GM12878 (cell line): Measurements from ENCODE around the gene FOSB. TPM values are rescaled to one million over a fixed set of nuclear protein-coding genes. Genes with fewer than 3 reads are reported as not detected.

Experiments
- BRCA1 ChIP-seq: IDR thresholded peaks from 2 replicates; pipeline ENCODE4 v1.6.1; 2011; ENCODE audit warnings: low read depth, low read length, improper control_type of control experiment
- CREB1 ChIP-seq: IDR thresholded peaks from 2 replicates; pipeline ENCODE4 v1.6.1; 2012; ENCODE audit warnings: low read depth, mild to moderate bottlenecking, inconsistent platforms
- FOS ChIP-seq: IDR thresholded peaks from 3 replicates; pipeline ENCODE4 v1.6.1; 2011; ENCODE audit warnings: borderline replicate concordance; ENCODE audit not compliant: insufficient read length; ENCODE audit errors: extremely low read depth
- HDAC2 ChIP-seq: fragments of 200-600 bp; sonication (generic); IDR thresholded peaks from 2 replicates; pipeline ENCODE4 v1.6.1; 2017
- KLF5 ChIP-seq: fragments of 450-650 bp; IDR thresholded peaks from 2 replicates; pipeline ENCODE4 v1.6.1; 2014; ENCODE audit warnings: mild to moderate bottlenecking; ENCODE audit not compliant: partially characterized antibody
- MEF2B ChIP-seq: fragments of 450-650 bp; IDR thresholded peaks from 2 replicates; pipeline ENCODE4 v1.6.1; 2018; ENCODE audit warnings: mild to moderate bottlenecking, moderate library complexity; ENCODE audit not compliant: partially characterized antibody, poor library complexity, severe bottlenecking
- MYB ChIP-seq: fragments of 150-350 bp; IDR thresholded peaks from 2 replicates; pipeline ENCODE4 v1.6.1; 2014; ENCODE audit warnings: mild to moderate bottlenecking, low read depth, low read length, borderline replicate concordance
- NRF1 ChIP-seq: conservative IDR thresholded peaks from 2 replicates; pipeline ENCODE4 v1.6.1; 2011; ENCODE audit warnings: mild to moderate bottlenecking, low read depth, low read length, improper control_type of control experiment
- SMAD1 ChIP-seq: fragments of 450-650 bp; IDR thresholded peaks from 2 replicates; pipeline ENCODE4 v1.6.1; 2018; ENCODE audit warnings: mild to moderate bottlenecking, low read depth; ENCODE audit not compliant: partially characterized antibody
- SMC3 ChIP-seq: IDR thresholded peaks from 2 replicates; pipeline ENCODE4 v1.6.1; 2011; ENCODE audit warnings: low read length, improper control_type of control experiment, borderline replicate concordance
- TAF1 ChIP-seq: IDR thresholded peaks from 2 replicates; pipeline ENCODE4 v1.6.1; 2011; ENCODE audit warnings: mild to moderate bottlenecking, low read depth, low read length, borderline replicate concordance
- TCF7 ChIP-seq: IDR thresholded peaks from 2 replicates; pipeline ENCODE4 v1.6.1; 2014; ENCODE audit warnings: antibody characterized with exemption, borderline replicate concordance
- ZBED1 ChIP-seq: IDR thresholded peaks from 2 replicates; pipeline ENCODE4 v1.6.1; 2016; ENCODE audit warnings: borderline replicate concordance
- polyA plus RNA-seq, 11 experiments: library from polyadenylated mRNA; depleted of rRNA in 4 of 11; unstranded in 6 of 11; stranded (reverse) in 5 of 11; fragments of >200 nt; fragmentation: Nextera tagmentation in 4 of 11; fragmentation: Illumina TruSeq in 1 of 11; extraction: Ambion mirVana in 4 of 11; extraction: Trizol in 1 of 11; gene quantifications; 1 replicate in 1 of 11; 2 replicates in 10 of 11; pipeline versions ENCODE4 v1.2.1 to v1.2.3, GENCODE V29; 2011 to 2016; ENCODE audit warnings: inconsistent platforms in 2 of 11, missing spikeins in 2 of 11, low read depth in 1 of 11
- total RNA-seq, 4 experiments: library from RNA; depleted of rRNA in 3 of 4; stranded (reverse); fragments of >200 nt in 3 of 4; fragmentation: Illumina TruSeq in 1 of 4; extraction: Trizol in 1 of 4; gene quantifications; 2 replicates each; pipeline versions ENCODE4 v1.2.1 to v1.2.3, GENCODE V29; 2013 to 2021
- TF ChIP-seq, protein P1 (sequence below): fragments of 450-650 bp; IDR thresholded peaks from 2 replicates; pipeline ENCODE4 v1.6.1; 2018; ENCODE audit warnings: mild to moderate bottlenecking, low read depth, moderate library complexity; ENCODE audit not compliant: partially characterized antibody
- TF ChIP-seq, protein P2 (sequence below): IDR thresholded peaks from 2 replicates; pipeline ENCODE4 v1.6.1; 2012; ENCODE audit warnings: low read depth, low read length, improper control_type of control experiment
- TF ChIP-seq, protein P3 (sequence below): IDR thresholded peaks from 2 replicates; pipeline ENCODE4 v1.6.1; 2011; ENCODE audit warnings: low read depth, low read length, improper control_type of control experiment, borderline replicate concordance
- TF ChIP-seq, protein P4 (sequence below): fragments of 450-650 bp; conservative IDR thresholded peaks from 2 replicates; pipeline ENCODE4 v1.6.1; 2017; ENCODE audit warnings: mild to moderate bottlenecking, moderate library complexity
- TF ChIP-seq, protein P5 (sequence below): IDR thresholded peaks from 2 replicates; pipeline ENCODE4 v1.6.1; 2011; ENCODE audit warnings: borderline replicate concordance, low read depth, mild to moderate bottlenecking, moderate library complexity, low read length; ENCODE audit not compliant: insufficient read depth, poor library complexity, severe bottlenecking
- TF ChIP-seq, protein P6 (sequence below): fragments of 450-650 bp; IDR thresholded peaks from 2 replicates; pipeline ENCODE4 v1.6.1; 2018; ENCODE audit warnings: borderline replicate concordance, mild to moderate bottlenecking; ENCODE audit not compliant: partially characterized antibody

The FOSB gene
- total and polyA plus RNA-seq, 10 of the 15 experiments (the other 5 are each of a cell fraction or from before 2014, with no cell fraction given) = 0.06 to 0.56 (median 0.26) TPM

DNA sequence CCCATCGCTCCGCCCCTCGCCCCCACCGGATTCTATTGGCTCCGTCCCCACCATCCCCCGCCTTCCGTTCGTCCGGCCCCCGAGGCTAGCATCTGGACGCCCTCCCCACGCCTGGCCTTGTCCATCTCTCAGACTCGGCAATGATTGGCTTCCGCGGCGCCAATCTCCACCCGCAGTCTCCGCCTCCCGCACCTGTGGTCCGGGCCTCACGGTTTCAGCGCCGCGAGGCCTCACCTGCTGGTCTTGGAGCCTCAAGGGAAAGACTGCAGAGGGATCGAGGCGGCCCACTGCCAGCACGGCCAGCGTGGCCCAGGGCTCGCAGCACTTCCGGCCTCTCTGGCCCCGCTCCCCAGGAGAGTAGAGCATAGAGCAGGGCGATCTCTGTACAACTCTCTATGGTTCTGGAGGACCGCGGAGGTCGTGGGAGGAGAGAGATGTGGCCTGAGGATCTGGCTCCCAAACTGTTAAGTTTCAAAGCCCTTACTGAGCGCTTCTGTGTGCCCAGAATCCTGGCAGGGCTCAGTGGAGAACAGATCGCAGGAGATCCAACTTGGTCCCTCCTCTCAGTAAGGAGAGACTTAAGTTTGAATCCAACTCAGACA, 44.1 kb upstream of the FOSB start, which contains the start of gene ERCC1 (continued):
- TF ChIP-seq, protein P1, sequence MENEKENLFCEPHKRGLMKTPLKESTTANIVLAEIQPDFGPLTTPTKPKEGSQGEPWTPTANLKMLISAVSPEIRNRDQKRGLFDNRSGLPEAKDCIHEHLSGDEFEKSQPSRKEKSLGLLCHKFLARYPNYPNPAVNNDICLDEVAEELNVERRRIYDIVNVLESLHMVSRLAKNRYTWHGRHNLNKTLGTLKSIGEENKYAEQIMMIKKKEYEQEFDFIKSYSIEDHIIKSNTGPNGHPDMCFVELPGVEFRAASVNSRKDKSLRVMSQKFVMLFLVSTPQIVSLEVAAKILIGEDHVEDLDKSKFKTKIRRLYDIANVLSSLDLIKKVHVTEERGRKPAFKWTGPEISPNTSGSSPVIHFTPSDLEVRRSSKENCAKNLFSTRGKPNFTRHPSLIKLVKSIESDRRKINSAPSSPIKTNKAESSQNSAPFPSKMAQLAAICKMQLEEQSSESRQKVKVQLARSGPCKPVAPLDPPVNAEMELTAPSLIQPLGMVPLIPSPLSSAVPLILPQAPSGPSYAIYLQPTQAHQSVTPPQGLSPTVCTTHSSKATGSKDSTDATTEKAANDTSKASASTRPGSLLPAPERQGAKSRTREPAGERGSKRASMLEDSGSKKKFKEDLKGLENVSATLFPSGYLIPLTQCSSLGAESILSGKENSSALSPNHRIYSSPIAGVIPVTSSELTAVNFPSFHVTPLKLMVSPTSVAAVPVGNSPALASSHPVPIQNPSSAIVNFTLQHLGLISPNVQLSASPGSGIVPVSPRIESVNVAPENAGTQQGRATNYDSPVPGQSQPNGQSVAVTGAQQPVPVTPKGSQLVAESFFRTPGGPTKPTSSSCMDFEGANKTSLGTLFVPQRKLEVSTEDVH = peak; percentile 40
- TF ChIP-seq HDAC2 = no peak
- TF ChIP-seq, protein P2, sequence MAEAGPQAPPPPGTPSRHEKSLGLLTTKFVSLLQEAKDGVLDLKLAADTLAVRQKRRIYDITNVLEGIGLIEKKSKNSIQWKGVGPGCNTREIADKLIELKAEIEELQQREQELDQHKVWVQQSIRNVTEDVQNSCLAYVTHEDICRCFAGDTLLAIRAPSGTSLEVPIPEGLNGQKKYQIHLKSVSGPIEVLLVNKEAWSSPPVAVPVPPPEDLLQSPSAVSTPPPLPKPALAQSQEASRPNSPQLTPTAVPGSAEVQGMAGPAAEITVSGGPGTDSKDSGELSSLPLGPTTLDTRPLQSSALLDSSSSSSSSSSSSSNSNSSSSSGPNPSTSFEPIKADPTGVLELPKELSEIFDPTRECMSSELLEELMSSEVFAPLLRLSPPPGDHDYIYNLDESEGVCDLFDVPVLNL = no peak
- TF ChIP-seq, protein P3, sequence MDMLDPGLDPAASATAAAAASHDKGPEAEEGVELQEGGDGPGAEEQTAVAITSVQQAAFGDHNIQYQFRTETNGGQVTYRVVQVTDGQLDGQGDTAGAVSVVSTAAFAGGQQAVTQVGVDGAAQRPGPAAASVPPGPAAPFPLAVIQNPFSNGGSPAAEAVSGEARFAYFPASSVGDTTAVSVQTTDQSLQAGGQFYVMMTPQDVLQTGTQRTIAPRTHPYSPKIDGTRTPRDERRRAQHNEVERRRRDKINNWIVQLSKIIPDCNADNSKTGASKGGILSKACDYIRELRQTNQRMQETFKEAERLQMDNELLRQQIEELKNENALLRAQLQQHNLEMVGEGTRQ = no peak
- TF ChIP-seq FOS = peak; percentile 7
- TF ChIP-seq TAF1 = peak; percentile 55; the same call in 1 of the 2 replicates
- no peak for TF ChIP-seq NRF1
- TF ChIP-seq BRCA1 = no peak
- no peak for TF ChIP-seq MYB
- TF ChIP-seq, protein P4, sequence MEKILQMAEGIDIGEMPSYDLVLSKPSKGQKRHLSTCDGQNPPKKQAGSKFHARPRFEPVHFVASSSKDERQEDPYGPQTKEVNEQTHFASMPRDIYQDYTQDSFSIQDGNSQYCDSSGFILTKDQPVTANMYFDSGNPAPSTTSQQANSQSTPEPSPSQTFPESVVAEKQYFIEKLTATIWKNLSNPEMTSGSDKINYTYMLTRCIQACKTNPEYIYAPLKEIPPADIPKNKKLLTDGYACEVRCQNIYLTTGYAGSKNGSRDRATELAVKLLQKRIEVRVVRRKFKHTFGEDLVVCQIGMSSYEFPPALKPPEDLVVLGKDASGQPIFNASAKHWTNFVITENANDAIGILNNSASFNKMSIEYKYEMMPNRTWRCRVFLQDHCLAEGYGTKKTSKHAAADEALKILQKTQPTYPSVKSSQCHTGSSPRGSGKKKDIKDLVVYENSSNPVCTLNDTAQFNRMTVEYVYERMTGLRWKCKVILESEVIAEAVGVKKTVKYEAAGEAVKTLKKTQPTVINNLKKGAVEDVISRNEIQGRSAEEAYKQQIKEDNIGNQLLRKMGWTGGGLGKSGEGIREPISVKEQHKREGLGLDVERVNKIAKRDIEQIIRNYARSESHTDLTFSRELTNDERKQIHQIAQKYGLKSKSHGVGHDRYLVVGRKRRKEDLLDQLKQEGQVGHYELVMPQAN = peak; percentile 70
- TF ChIP-seq MEF2B = peak; percentile 37
- TF ChIP-seq, protein P5, sequence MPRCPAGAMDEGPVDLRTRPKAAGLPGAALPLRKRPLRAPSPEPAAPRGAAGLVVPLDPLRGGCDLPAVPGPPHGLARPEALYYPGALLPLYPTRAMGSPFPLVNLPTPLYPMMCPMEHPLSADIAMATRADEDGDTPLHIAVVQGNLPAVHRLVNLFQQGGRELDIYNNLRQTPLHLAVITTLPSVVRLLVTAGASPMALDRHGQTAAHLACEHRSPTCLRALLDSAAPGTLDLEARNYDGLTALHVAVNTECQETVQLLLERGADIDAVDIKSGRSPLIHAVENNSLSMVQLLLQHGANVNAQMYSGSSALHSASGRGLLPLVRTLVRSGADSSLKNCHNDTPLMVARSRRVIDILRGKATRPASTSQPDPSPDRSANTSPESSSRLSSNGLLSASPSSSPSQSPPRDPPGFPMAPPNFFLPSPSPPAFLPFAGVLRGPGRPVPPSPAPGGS = no peak
- no peak for TF ChIP-seq SMAD1
- TF ChIP-seq, protein P6, sequence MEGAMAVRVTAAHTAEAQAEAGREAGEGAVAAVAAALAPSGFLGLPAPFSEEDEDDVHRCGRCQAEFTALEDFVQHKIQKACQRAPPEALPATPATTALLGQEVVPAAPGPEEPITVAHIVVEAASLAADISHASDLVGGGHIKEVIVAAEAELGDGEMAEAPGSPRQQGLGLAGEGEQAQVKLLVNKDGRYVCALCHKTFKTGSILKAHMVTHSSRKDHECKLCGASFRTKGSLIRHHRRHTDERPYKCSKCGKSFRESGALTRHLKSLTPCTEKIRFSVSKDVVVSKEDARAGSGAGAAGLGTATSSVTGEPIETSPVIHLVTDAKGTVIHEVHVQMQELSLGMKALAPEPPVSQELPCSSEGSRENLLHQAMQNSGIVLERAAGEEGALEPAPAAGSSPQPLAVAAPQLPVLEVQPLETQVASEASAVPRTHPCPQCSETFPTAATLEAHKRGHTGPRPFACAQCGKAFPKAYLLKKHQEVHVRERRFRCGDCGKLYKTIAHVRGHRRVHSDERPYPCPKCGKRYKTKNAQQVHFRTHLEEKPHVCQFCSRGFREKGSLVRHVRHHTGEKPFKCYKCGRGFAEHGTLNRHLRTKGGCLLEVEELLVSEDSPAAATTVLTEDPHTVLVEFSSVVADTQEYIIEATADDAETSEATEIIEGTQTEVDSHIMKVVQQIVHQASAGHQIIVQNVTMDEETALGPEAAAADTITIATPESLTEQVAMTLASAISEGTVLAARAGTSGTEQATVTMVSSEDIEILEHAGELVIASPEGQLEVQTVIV = no peak
- peak; percentile 33; the same call in 1 of the 2 replicates for TF ChIP-seq CREB1
- no peak for TF ChIP-seq KLF5
- TF ChIP-seq SMC3 = no peak
- no peak for TF ChIP-seq ZBED1
- TF ChIP-seq TCF7 = no peak
